Lung (tissue), 12 donors: ENCODE measurements around the gene CRACR2B. TPM values are rescaled to one million over a fixed set of nuclear protein-coding genes. Genes with fewer than 3 reads are reported as not detected.

Experiments used
- ATAC-seq: fragments of 200-7000 bp; cut with Tn5 transposase; one replicate; pipeline ENCODE4 v1.9.1; 2020; ENCODE audit warnings: moderate number of reproducible peaks; ENCODE audit not compliant: insufficient read depth, low FRiP score
- DNase-seq, 3 donors: peaks; one replicate each; pipeline ENCODE4 v3.0.0-alpha.2; 2013 to 2017
- H3K27ac ChIP-seq, 2 donors: one replicate each; pipeline ENCODE4 v1.5.1; 2013; ENCODE audit warnings: mild to moderate bottlenecking in 2 of 2, moderate library complexity in 2 of 2, control low read depth in 1 of 2, inconsistent platforms in 1 of 2, low read depth in 1 of 2, low read length in 1 of 2
- H3K27me3 ChIP-seq, 3 donors: one replicate each; pipeline ENCODE4 v1.5.1; 2013; ENCODE audit warnings: low read length in 2 of 3; ENCODE audit not compliant: control insufficient read depth in 3 of 3, insufficient read depth in 3 of 3
- H3K36me3 ChIP-seq, 4 donors: one replicate each; pipeline ENCODE4 v1.5.1; 2013; ENCODE audit warnings: low read length in 4 of 4, mild to moderate bottlenecking in 1 of 4, moderate library complexity in 1 of 4; ENCODE audit not compliant: control insufficient read depth in 4 of 4, insufficient read depth in 4 of 4
- H3K4me1 ChIP-seq, 5 donors: one replicate each; pipeline ENCODE4 v1.5.1; 2013; ENCODE audit warnings: low read length in 5 of 5, mild to moderate bottlenecking in 2 of 5, moderate library complexity in 1 of 5; ENCODE audit not compliant: control insufficient read depth in 5 of 5, insufficient read depth in 5 of 5
- H3K4me3 ChIP-seq: one replicate; pipeline ENCODE4 v1.5.1; 2013; ENCODE audit warnings: mild to moderate bottlenecking, control low read depth, moderate library complexity
- H3K9ac ChIP-seq, 2 donors: one replicate each; pipeline ENCODE4 v1.5.1; 2013; ENCODE audit warnings: low read length in 2 of 2, control low read depth in 1 of 2; ENCODE audit not compliant: insufficient read depth in 1 of 2
- H3K9me3 ChIP-seq, 4 donors: one replicate each; pipeline ENCODE4 v1.5.1; 2013; ENCODE audit warnings: low read length in 3 of 4, mild to moderate bottlenecking in 1 of 4, moderate library complexity in 1 of 4; ENCODE audit not compliant: control insufficient read depth in 4 of 4, insufficient read depth in 3 of 4
- WGBS, 2 donors: extraction: QIAGEN DNeasy Blood & Tissue Kit; methylation state at CpG; one replicate each; pipeline ENCODE4 v1.1.7; 2013; 5-methylcytosine and 5-hydroxymethylcytosine counted together
- polyA plus RNA-seq, 2 donors: library from polyadenylated mRNA; stranded (reverse); fragments of 200-250 nt; gene quantifications; one replicate each; pipeline ENCODE4 v1.2.1, GENCODE V29; 2013
- total RNA-seq, 2 donors: library from RNA; depleted of rRNA in 1 of 2; stranded (reverse); fragments of >200 nt in 1 of 2; gene quantifications; one replicate each; pipeline ENCODE4 v1.2.1, GENCODE V29; 2014 to 2021
- TF ChIP-seq, protein P1 (sequence below): IDR thresholded peaks from 2 replicates; pipeline ENCODE4 v1.5.1; 2012; ENCODE audit warnings: mild to moderate bottlenecking; ENCODE audit errors: control extremely low read depth, extremely low read depth
- donor health status: control.
- donor health status: control.
- donor health status: Bipolar disorder and iron deficiency.
- donor health status: healthy.
- donor health status: DM: yes; HTN: yes; CAD: no.

The CRACR2B gene
- total and polyA plus RNA-seq, 4 donors: 17.9 to 45.1 (median 31.7) TPM

DNA sequence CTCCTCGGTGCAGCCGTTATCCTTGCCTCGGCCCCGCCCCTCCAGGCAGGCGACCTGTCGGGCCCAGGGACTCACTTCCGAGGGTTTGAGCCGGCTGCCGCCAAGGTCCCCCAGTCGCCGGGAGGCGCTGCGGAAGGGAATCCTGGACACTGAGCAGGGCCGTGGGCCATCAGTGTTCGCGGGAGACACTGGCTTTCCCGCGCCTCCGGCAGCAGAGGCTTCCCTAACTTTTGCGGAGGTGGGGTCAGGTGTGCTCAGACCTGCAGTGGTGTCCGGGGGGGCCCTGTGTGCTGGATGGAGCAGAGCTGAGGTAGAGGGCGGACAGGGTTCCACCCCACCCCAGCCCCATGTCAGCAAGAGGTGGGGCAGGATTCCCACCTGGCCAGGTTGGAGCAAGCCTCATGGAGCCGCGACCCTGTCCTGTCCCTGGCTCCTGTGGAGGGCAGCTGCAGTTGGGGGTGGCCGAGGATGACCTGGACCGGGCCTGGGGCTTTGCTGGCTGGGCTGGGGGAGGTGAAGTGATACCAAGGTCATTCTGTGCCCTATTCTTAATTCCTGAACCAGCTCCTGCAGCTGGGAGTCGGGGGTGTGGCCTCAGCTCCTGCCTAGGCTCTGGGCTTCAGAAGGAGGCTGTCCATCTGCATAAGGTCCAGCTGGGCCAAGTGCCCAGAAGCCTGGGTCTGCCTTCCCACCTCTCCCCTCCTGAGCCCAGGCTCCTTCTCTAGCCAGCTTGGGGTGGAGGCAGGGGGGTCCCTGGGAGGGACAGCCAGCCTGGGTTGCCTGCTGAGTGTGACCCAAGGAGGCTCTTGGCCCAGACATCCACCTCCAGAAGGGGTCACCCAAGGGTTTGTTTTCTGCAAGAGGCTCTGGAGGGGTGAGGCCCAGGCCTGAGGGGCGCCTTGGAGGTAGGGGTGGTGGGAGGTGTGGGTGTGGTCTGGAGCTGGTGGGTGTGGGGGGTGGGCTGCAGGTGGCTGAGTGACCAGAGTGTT, 23.4 kb downstream of the CRACR2B start:
- no peak for ATAC-seq
- H3K27me3 ChIP-seq: no peaks in the 10 kb centered on the region
- TF ChIP-seq, protein P1, sequence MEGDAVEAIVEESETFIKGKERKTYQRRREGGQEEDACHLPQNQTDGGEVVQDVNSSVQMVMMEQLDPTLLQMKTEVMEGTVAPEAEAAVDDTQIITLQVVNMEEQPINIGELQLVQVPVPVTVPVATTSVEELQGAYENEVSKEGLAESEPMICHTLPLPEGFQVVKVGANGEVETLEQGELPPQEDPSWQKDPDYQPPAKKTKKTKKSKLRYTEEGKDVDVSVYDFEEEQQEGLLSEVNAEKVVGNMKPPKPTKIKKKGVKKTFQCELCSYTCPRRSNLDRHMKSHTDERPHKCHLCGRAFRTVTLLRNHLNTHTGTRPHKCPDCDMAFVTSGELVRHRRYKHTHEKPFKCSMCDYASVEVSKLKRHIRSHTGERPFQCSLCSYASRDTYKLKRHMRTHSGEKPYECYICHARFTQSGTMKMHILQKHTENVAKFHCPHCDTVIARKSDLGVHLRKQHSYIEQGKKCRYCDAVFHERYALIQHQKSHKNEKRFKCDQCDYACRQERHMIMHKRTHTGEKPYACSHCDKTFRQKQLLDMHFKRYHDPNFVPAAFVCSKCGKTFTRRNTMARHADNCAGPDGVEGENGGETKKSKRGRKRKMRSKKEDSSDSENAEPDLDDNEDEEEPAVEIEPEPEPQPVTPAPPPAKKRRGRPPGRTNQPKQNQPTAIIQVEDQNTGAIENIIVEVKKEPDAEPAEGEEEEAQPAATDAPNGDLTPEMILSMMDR: no peak
- no peaks in the 10 kb centered on the region for H3K9me3 ChIP-seq
- H3K36me3 ChIP-seq: peaks cover 0 to 38% (median 0%) of the 10 kb centered on the region in 4 donors
- no peak overlapping the region for H3K4me3 ChIP-seq
- H3K4me1 ChIP-seq: peaks cover 0 to 36% (median 16%) of the 10 kb centered on the region in 5 donors
- whole genome bisulfite sequencing, 2 donors: 85 to 88% methylated on average over 28 of the region's 28 CpGs
- H3K27ac ChIP-seq: no peak overlapping the region
- H3K9ac ChIP-seq: no peak overlapping the region
- no peak for DNase-seq

DNA sequence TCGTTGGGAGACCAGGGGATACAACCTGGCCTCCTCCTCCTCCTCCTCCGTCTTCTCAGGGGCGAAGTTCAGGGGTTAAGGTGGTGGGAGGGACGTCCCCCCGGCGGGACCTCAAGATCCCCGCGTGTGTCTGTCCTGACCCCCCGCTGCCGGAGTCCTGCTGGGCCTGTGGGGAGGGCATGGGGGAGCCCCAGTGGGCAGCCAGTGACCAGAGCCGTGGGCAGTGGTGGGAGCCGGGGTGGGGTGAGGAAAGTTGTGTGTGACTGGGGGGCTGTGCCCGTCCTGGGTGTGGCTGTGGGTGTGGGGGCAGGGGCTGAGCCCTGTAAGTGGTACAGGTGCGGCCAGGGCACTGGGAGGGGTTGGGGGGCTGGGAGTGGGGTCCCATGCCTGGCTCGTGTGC, 25.0 kb downstream of the CRACR2B start:
- Histone ChIP-seq H3K27ac (no peak overlapping the region), H3K9ac (no peak overlapping the region), H3K36me3 (peaks cover 0 to 35% (median 0%) of the 10 kb centered on the region in 4 donors), H3K4me3 (no peak overlapping the region), H3K27me3 (no peaks in the 10 kb centered on the region), H3K4me1 (peaks cover 0 to 33% (median 8%) of the 10 kb centered on the region in 5 donors), H3K9me3 (no peaks in the 10 kb centered on the region)
- no peak for DNase-seq
- no peak for ATAC-seq
- TF ChIP-seq, protein P1: no peak
- WGBS, 2 donors: 89 to 92% methylated on average over 15 of the region's 15 CpGs

DNA sequence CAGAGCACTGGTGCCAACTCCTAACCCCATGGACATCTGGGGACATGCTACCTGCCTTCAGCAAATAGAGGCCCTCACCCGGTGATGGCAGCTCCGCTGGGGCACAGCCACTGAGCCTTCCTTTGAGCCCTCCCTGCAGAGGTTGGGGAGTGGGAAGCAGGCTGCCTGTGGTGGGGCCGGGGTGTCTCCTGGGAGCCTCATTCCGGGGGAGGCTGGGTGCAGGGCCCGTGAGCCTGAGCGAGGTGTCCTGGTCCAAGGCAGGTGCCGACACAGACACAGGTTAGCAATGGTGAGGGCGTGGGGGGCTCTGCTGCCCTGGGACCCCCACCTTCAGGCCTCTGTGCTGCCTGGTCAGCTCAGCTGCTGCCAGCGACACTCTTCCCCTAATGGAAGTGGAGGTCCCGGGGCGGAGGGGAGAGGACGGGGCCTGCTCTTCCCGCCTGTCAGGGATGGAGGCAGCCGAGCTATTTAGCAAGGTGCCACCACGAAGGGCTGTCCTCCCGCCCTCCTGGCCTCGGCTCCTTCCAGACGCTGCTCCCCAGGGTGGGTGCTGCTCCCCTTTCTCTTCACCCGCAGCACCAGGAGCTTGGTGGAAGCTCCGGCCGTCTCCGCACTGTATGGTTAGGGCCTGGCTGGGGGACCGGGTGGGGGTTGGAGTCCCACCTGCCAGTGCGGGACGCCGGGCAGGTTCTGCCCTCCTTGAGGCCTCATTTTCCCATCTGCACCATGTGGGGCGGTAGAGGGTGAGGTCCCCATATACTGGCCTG, 26.1 kb downstream of the CRACR2B start:
- Histone ChIP-seq H3K4me1 (peaks cover 0 to 24% (median 8%) of the 10 kb centered on the region in 5 donors), H3K36me3 (peaks cover 0 to 35% (median 0%) of the 10 kb centered on the region in 4 donors), H3K27me3 (no peaks in the 10 kb centered on the region), H3K9me3 (no peaks in the 10 kb centered on the region), H3K9ac (no peak overlapping the region), H3K4me3 (no peak overlapping the region), H3K27ac (no peak overlapping the region)
- TF ChIP-seq, protein P1: no peak
- ATAC-seq (no peak), DNase-seq (no peak)
- 93 to 94% methylated on average over 24 to 27 of the region's 27 CpGs for whole genome bisulfite sequencing, 2 donors
